SK-N-SH (cell line): Measurements from ENCODE around the gene NFAT5.

ENCODE experiments used
- CHD2 ChIP-seq: fragments of 150-350 bp; IDR thresholded peaks from 2 replicates; pipeline ENCODE4 v1.6.1; 2018; ENCODE audit warnings: low read length; ENCODE audit not compliant: partially characterized antibody
- CTCF ChIP-seq: fragments of 200-600 bp; sonication (generic); IDR thresholded peaks from 2 replicates; pipeline ENCODE4 v1.6.1; 2017; ENCODE audit warnings: antibody characterized with exemption, mild to moderate bottlenecking, moderate library complexity
- EZH2phosphoT487 ChIP-seq: fragments of 200-600 bp; sonication (generic); IDR thresholded peaks from 2 replicates; pipeline ENCODE4 v1.6.1; 2017; ENCODE audit warnings: low read depth, mixed run types, mild to moderate bottlenecking, antibody characterized with exemption, moderate library complexity, borderline replicate concordance
- USF1 ChIP-seq: IDR thresholded peaks from 2 replicates; pipeline ENCODE4 v1.4.0; 2012; ENCODE audit warnings: low read depth, borderline replicate concordance
- TF ChIP-seq, protein P1 (sequence below): IDR thresholded peaks from 2 replicates; pipeline ENCODE4 v1.4.0; 2012; ENCODE audit warnings: low read depth

- TF ChIP-seq EZH2phosphoT487: no peak
- TF ChIP-seq CTCF: no peak
- no peak for TF ChIP-seq CHD2
- TF ChIP-seq, protein P1, sequence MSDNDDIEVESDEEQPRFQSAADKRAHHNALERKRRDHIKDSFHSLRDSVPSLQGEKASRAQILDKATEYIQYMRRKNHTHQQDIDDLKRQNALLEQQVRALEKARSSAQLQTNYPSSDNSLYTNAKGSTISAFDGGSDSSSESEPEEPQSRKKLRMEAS: no peak
- no peak for TF ChIP-seq USF1
These were observed 175.8 kb downstream of the NFAT5 start for GRCh38 chr16:69741519-69741918.
